Measurements from ENCODE around the gene PCNP. TPM values are rescaled to one million over a fixed set of nuclear protein-coding genes. Genes with fewer than 3 reads are reported as not detected.
"Not testable (repeated sequence)": the region's sequence is repeated elsewhere in the genome, so short reads cannot be mapped to it uniquely, and the experiment has no call there.

PCNP gene
- total RNA-seq, 4 donors from 2014 or later = 62.6 to 97.9 (median 77.1) TPM

DNA sequence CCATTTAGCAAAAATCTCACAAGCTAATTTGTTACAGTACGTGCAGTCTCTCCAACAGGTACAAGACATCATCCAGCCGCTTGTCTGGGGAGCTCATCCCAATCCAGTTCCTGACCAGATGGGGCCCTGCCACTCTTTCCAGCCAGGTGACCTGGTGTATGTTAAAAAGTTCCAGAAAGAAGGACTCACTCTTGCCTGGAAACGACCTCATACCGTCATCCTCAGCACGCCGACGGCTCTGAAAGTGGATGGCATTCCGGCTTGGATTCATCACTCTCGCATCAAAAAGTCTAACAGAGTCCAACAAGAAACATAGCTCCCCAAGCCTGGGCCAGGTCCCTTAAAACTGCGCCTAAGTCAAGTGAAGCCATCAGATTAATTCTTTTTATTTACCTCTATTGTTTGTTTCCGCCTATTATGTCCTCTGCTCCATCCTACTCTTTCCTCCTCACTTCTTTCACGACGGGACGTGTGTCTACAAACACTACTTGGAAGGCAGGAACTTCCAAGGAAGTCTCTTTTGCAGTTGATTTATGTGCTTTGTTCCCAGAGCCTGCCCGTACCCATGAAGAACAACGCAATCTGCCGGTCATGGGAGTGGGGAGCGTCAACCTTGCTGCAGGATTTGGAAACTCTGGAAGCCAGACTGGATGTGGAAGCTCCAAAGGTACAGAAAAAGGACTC lies 65.4 kb downstream of the PCNP start:
- no peak for ATAC-seq (ENCODE audit: low FRiP score)
- TF ChIP-seq, protein P1, sequence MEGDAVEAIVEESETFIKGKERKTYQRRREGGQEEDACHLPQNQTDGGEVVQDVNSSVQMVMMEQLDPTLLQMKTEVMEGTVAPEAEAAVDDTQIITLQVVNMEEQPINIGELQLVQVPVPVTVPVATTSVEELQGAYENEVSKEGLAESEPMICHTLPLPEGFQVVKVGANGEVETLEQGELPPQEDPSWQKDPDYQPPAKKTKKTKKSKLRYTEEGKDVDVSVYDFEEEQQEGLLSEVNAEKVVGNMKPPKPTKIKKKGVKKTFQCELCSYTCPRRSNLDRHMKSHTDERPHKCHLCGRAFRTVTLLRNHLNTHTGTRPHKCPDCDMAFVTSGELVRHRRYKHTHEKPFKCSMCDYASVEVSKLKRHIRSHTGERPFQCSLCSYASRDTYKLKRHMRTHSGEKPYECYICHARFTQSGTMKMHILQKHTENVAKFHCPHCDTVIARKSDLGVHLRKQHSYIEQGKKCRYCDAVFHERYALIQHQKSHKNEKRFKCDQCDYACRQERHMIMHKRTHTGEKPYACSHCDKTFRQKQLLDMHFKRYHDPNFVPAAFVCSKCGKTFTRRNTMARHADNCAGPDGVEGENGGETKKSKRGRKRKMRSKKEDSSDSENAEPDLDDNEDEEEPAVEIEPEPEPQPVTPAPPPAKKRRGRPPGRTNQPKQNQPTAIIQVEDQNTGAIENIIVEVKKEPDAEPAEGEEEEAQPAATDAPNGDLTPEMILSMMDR (IDR thresholded peaks at IDR 0.05) = no peak
- DNase-seq (ENCODE audit: low spot score) = no peak

DNA sequence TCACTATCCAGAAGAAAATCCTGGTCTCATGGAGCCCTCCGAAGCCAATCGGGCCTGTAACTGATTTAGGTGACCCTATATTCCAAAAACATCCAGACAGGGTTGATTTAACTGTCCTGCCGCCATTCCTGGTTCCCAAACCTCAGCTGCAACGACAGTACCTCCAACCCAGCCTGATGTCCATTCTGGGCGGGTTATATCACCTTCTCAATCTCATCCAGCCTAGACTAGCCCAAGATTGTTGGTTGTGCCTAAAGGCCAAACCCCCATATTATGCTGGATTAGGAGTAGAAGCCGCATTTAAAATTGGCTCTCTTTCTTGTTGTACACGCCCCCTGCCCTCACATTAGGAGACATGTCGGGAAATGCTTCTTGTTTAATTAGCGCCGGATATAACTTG lies 66.3 kb downstream of the PCNP start:
- DNase-seq (ENCODE audit: low spot score) (no peak), ATAC-seq (ENCODE audit: low FRiP score) (no peak)
- TF ChIP-seq, protein P1 (IDR thresholded peaks at IDR 0.05) = no peak

GRCh38 chr3:101641397-101642115 lies 67.6 kb downstream of the PCNP start:
- DNase-seq (ENCODE audit: low spot score); ATAC-seq (ENCODE audit: low FRiP score): not testable (repeated sequence)

DNA sequence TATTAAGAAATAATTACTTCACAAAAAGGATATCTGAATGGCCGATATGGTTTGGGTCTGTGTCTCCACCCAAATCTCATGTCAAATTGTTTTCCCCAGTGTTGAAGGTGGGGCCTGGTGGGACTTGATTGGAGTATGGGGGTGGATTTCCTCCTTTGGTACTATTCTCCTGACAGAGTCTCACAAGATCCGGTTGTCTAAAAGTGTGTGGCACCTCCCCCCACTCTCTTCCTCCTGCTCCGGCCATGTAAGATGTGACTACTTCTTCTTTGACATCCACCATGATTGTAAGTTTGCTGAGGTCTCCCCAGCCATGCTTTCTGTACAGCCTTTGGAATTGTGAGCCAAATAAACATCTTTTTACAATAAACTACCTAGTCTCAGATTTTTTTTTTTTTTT lies 68.5 kb downstream of the PCNP start:
- TF ChIP-seq, protein P1 (IDR thresholded peaks at IDR 0.05) = no peak
- DNase-seq (ENCODE audit: low spot score) (no peak), ATAC-seq (ENCODE audit: low FRiP score) (no peak)

- DNase-seq (ENCODE audit: low spot score) = no peak
- TF ChIP-seq, protein P1 (IDR thresholded peaks at IDR 0.05) = no peak
Measured at GRCh38 chr3:101643009-101643844, 69.2 kb downstream of the PCNP start.

More at GRCh38 chr3:101643009-101643844, 69.2 kb downstream of the PCNP start:
- ATAC-seq (ENCODE audit: low FRiP score) = peak; percentile 14

Small RNA genes within 50 kb of the gene (small RNA-seq; reads per million reads assigned to genes)
- not detected for gene RF00019
- not detected for gene RNU6-1256P

Other genes with a start within 250 kb of the PCNP start
- gene SENP7, start 61.0 kb upstream of the PCNP start, total RNA-seq = 10 to 100 TPM in 3 of 4 donors, 1 to 10 TPM in 1; 8.8 to 52.5 (median 15.1) TPM
- gene TRMT10C, start 12.3 kb upstream of the PCNP start, total RNA-seq = 10 to 100 TPM; 17.3 to 38.2 (median 22.4) TPM
- 10 to 100 TPM; 20.8 to 40.2 (median 23.6) TPM for gene ZBTB11, start 103.0 kb downstream of the PCNP start, total RNA-seq
- 1,000 to 10,000 TPM in 3 of 4 donors, 100 to 1,000 TPM in 1; 998 to 1,447 (median 1,310) TPM for gene RPL24, start 112.5 kb downstream of the PCNP start, total RNA-seq
- 10 to 100 TPM in 1 of 4 donors, 1 to 10 TPM in 3; 5.0 to 10.2 (median 5.3) TPM for gene CEP97, start 150.4 kb downstream of the PCNP start, total RNA-seq
- 10 to 100 TPM in 3 of 4 donors, 1 to 10 TPM in 1; 6.5 to 22.9 (median 10.7) TPM for gene NXPE3, start 205.0 kb downstream of the PCNP start, total RNA-seq

Data from omental fat pad (tissue), 4 donors.